Fibroblast of mammary gland (primary cell): ENCODE results near the gene TARM1.
A peak's percentile ranks its signal among the peaks of the same experiment; 100 is the strongest.

Experiments
- DNase-seq: peaks from one replicate; pipeline ENCODE4 v3.0.0-alpha.2; 2010; ENCODE audit warnings: low read depth
- H3K4me3 ChIP-seq: 2 replicates; pipeline ENCODE4 v1.5.1; 2011; ENCODE audit warnings: low read depth, mild to moderate bottlenecking, low read length, moderate library complexity; ENCODE audit not compliant: control insufficient read depth
- CTCF ChIP-seq: conservative IDR thresholded peaks from 2 replicates; pipeline ENCODE4 v1.5.1; 2011; ENCODE audit warnings: low read depth, low read length, inconsistent platforms; ENCODE audit not compliant: control insufficient read depth, insufficient read depth

Gene TARM1

GRCh38 chr19:54124393-54124792 is 43.2 kb upstream of the TARM1 start:
- DNase-seq, result no peak
- no peak overlapping the region for H3K4me3 ChIP-seq
- TF ChIP-seq CTCF, result no peak

GRCh38 chr19:54123682-54124081 is 42.5 kb upstream of the TARM1 start:
- no peak for TF ChIP-seq CTCF

GRCh38 chr19:54121259-54121658 is 40.1 kb upstream of the TARM1 start:
- no peak overlapping the region for H3K4me3 ChIP-seq
- no peak for TF ChIP-seq CTCF

More at GRCh38 chr19:54123682-54124081, 42.5 kb upstream of the TARM1 start:
- H3K4me3 ChIP-seq, result no peak overlapping the region
- DNase-seq, result no peak

GRCh38 chr19:54115109-54116063 is 34.2 kb upstream of the TARM1 start, which contains the start of the genes PRPF31 and TFPT:
Gene PRPF31 (plus strand): TSS chr19:54115754. CDS start chr19:54118279, 2,525 bp downstream.
Gene TFPT (minus strand): TSS chr19:54115657. CDS start chr19:54115269, 388 bp downstream.
- peak within 1 kb of the TSS; percentile 92 for H3K4me3 ChIP-seq
- peak; percentile 98 for DNase-seq
- no peak for TF ChIP-seq CTCF

More at GRCh38 chr19:54121259-54121658, 40.1 kb upstream of the TARM1 start:
- no peak for DNase-seq

- no peak for TF ChIP-seq CTCF
- peak; percentile 38 for DNase-seq
Observed at GRCh38 chr19:54114340-54115108, 33.4 kb upstream of the TARM1 start.

GRCh38 chr19:54109651-54110050 is 28.5 kb upstream of the TARM1 start:
- no peak for DNase-seq
- H3K4me3 ChIP-seq, result no peak overlapping the region
- no peak for TF ChIP-seq CTCF

More at GRCh38 chr19:54114340-54115108, 33.4 kb upstream of the TARM1 start:
- peak overlapping the region; percentile 92 for H3K4me3 ChIP-seq
